ENCODE measurements around the gene LRP1. TPM values are rescaled to one million over a fixed set of nuclear protein-coding genes. Genes with fewer than 3 reads are reported as not detected.

The LRP1 gene
- total RNA-seq, 1 donor from 2014 or later = 954 TPM

DNA sequence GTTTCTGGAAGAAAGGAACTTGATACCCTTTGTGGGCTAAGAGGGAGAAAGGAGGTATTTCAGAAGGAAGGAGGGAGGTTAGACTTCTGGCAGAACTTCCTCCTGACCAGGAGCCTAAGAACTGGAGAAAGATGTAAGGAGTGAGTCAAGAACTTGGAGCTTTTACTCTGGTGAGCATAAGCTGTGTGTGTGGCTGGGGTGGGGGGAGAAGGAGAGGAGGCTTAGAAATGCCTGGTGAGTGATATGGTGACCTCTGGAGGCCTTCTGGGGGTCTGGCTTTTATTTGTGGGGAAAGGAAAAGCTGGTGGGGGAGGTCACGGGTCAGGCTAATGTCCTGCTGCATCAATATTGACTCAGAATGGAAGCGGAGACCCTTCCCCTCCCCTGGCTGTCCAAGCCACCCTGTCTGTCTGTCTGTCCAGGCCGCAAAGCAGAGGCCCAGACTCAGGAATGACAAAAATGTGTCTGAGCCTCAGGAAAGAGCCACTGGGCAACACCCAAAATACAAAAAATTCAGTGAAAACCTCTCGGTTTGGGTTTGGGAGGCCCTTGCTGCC is 4.8 kb downstream of the LRP1 start:
- no peak for DNase-seq (ENCODE audit: low spot score)

DNA sequence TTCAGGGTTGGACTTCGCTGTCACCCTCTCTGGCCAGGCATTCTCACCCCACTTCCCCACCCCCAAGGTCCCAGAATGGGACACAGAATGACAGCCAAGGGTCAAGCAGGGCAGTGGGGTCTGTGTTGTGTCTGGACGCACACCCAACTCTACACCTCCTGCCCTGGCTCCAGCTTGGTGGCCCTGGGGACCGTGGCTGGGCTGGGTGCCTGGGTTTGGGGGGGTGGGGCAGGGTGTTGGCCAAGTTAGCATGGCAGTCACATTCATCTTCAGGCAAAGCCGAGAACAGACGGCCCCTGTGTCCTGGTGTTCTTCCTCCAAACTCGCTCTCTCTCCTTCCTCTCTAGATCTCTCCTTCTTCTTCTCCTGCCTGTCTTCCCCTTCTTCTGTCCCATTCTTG is 5.6 kb downstream of the LRP1 start:
- no peak for DNase-seq (ENCODE audit: low spot score)

DNA sequence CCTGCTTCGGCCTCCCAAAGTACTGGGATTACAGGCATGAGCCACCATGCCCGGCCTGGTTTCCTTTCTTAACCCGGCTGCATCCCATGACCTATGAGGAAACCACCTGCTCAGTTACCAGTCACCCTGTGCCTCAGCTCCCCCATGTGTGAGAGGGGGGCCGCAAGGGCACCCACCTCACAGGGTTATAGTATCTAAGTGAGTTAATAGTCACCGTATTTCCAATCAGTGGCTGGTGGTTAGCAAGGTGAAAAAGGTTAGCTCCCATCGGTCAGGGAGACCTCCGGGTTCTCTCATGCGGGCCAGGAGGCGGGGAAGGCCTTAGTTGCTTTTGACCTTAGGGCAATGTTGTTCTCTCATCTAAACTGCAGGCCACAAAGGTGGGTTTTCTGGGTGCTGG is 6.7 kb downstream of the LRP1 start:
- DNase-seq (ENCODE audit: low spot score) = no peak

DNA sequence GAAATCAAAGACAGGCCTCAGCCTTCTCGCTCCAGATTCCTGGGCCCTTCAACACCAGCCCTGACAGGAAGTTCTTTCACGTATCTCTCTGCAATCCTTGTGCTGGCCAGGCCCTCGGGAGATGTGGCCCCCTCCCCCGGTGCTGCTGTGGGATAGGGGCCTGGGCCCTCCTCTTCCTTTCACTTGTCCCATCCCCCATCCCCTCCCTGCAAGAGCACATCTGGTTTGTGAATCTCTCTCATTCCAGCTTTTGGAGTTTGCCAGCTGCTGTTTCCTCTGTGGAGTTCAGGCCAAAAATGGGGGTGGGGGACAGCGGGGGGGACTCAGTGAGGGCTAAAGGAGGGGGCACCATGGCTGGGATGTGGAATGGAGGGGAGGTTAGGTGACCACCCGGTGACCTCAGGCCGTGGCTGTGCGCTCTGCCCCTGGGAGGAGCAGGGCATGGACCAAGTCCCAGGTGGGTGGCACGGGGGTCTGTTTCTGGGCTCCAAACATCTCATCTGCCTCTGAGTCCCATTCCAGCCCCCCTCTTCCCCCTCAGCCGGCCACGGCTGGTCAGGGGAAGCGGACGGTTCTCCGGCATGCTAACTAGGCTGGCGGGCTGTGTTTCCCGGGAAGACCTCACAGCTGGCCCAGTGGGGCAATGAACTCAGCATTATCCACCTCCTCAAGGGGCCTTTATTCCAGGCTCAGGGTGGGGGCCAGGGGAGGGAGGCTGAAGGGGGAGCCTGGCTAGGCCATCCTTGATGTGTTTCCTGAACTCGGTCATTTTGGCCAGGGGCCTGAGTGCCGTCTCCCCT is 7.4 kb downstream of the LRP1 start:
- DNase-seq (ENCODE audit: low spot score) = no peak

DNA sequence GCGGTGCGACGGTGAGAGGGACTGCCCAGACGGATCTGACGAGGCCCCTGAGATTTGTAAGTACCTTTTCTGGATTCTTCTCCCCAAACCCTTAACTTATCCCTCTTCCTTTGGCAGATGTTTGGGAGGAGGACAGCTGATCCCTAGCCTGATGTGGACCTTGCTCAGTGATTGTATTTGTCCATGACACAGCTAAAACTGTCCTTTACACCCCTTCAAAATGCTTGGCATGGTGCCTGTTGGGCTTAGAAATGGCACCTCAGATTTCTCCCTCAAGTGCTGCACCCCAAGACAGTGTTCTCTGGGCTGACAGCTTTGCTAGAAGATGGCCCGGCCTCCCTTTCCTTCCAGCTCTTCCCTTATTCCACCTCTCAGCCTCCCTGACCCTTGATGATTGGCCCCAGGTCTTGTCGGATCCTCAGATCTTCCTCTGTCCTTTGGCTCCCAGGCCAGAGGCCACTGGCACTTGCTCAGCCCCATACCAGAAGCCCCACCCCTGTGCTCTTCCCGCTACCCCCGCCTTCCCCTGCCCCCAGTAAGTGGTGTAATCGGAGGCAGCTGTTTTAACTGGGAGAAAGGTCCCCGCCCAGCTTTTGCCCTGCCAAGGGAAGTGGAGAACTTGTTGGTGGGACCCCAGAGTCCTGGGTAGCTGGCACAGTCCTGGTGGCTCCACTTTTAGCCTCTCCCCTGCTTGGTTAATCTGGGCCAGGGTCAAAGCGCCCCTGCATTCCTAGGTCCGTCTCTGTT is 10.4 kb downstream of the LRP1 start:
- no peak for DNase-seq (ENCODE audit: low spot score)

DNA sequence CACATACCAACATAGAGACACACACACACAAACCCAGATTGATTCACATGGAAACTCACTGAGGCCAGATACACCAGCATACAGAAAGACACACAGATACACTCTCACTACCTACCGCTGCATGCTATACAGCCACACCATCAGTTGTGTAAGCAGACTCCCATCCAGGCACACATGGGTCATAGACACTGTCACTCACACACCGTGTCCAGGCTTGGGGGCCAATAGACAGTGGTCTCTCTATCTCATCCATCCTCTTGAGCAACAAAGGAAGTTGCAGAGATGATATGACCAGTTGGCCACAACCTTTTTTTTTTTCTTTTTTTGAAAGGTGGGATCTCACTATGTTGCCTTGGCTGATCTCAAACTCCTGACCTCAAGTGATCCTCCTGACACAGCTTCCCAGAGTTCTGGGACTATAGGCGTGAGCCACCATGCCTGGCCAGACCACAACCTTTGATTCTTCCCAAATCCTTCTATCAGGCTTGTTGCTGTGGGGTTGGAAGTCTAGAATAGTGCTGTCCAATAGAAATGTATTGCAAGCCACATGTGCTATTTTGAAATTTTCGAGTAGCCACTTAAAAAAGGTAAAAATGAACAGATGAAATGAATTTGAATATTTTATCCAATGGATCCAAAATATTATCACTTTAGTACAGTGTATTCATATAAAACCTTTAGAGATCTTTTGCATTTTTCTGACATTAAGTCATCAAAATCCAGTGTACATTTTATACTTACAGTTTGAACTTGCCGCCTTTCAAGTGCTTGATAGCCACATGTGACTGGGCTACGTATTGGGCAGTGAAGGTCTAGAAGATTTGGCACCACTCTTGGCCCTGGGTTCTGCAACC is 11.7 kb downstream of the LRP1 start:
- DNase-seq (ENCODE audit: low spot score) = no peak

DNA sequence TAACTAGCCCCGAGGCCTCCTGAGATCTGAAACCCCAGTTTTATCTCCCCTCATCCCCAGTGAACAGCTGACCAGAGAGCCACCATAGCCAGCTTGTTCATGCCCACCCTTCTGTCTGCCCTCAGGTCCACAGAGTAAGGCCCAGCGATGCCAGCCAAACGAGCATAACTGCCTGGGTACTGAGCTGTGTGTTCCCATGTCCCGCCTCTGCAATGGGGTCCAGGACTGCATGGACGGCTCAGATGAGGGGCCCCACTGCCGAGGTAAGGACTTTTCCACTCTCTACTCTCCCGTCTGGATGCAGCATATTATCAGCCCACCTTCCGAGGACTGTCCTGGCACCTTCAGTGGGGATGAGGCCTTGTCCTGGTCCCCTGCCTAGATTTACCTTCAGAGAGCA is 13.0 kb downstream of the LRP1 start:
- DNase-seq (ENCODE audit: low spot score) = no peak

DNA sequence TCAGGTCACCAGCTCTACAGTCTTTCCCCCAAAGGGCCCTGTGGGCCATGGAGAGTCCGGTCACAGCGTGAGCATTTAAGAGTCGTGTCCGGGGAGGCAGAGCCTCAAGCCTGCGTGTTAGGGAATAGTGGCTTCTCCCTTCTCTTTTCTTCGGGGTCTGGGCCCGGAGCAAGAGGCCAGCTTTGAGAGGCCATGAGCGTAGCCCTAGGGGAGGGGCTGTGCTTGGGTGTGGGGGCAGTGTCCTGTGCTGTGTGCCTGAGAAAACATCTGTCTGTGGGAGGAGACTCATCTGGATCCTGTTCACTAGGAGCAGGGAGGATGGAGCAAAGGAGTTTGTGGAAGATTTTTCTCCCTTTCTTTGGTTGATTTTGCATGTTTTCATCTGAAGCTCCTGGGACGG is 13.8 kb downstream of the LRP1 start:
- no peak for DNase-seq (ENCODE audit: low spot score)

DNA sequence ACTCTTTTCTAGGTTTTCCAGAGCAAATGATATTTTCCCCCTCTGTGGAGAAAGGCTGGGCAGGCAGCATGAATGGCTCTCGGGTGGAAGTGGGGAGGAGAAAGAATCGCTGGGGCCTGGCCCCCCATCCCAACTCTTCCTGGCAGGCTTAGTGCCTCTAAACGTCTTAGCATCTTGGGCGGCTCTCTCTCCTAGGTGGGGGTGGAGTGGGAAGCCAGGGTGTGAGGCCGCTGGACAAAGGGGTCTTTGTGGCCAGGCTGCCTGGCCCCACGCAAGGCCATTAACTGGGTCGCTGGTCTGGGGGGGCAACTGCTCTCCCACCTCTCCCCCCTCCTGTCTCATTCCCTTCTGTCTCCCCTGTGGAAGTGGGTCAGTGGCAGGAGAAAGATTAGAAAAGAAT is 14.4 kb downstream of the LRP1 start:
- DNase-seq (ENCODE audit: low spot score) = no peak

DNA sequence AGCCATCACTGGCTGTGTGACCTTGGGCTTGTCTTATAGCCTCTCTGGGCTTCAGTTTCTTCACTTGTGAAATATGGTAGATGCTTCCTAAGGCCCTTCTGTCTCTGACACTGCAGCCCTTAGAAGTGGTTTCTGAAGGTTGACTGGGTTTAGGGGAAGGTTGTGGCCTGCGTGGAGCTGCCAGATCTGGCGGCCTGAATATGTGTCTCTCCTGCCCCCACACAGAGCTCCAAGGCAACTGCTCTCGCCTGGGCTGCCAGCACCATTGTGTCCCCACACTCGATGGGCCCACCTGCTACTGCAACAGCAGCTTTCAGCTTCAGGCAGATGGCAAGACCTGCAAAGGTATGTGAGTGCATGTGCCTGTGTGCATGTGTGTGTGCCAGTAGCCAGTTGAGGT is 15.2 kb downstream of the LRP1 start:
- no peak for DNase-seq (ENCODE audit: low spot score)

DNA sequence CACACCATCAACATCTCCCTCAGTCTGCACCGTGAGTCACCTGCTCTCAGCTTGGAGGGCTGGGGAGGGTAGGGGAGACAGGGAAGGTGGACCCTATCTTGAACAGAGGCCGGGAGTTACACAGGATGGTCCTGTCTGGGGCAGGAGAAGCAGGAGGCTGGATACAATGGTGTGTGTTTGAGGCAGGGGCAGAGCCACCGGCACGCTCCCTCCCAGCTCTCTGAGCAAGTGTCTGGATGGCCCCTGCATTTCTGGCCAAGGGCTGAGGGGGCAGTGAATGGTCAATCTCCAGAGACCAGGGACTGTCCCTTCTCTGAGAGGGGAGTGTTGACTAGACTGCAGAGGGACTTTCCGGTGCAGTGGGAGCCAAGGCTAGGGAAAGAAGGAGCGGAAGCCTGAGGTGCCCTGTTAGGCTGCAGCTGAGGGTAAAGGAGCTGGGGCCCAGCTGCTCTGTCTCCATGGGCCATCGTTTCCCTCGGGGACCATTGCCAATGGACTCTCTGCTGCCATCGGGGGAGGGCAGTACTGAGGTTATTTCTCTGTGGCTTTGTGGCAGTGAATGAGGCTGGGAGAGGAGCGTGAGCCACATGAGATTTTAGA is 17.3 kb downstream of the LRP1 start:
- DNase-seq (ENCODE audit: low spot score) = no peak

DNA sequence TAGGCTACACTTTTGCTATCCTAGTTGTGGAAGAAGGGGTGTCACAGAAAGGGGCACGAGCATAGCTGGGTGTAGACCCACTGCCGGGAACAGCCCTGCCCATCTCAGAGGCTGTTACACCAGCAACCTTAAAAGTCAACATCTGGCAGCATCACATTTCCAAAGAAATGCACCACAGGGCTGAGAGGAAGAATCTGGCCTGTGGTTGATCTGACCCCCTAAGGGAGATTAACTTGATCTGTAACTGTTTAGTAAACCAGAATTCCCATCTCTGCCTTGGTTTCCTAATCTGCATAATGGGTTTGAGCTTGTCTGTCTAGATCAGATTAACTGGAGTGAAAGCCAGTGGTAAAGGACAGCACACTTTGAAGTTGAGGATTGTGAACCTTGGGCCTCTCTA is 17.8 kb downstream of the LRP1 start:
- no peak for DNase-seq (ENCODE audit: low spot score)

DNA sequence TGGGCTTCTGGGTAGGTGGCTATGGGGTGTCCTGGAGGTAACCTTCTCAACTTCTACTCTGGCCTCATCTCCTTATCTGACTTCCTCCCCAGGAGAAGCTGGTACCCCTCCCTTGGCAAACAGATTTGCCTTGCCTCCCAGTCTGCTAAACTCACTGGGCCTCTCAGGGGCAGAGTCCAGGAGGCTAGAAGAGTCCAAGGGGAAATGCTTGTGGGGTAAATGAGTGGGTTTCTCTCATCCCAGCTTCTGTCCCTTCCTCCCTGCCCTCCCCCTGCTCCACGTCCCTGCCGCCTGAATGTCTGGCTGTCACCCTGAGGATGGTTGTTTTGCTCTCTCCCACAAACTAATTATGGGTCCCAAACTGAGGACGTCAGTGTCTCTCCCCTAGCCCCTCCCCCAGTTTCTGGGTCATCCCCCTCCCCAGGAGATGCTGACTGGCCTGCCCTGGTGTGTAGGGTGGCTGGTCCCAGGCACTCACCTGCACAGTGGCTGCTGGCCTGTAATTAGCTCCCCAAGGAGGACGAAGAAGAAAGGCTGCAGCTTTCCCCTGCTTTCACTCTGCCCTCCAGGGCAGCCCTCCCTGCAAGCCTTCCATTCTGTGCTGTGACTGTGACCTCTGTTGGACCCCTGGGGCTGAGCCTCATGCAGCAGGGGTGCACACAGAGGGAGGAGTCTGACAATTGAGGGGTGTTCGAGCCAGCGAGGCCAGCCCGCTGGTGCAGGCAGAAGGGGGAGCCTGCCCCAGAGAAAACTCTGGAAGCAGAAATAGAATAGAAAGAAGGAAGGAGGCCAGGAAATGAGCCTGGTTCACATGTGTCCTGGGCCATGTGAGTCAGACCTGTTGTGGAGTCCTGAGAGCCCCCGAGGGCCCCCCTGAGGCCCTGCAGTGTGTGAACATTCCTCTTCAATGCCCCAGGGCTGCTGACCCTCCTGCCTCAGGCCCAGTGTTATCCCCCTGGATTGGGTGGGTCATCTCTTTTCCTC is 19.0 kb downstream of the LRP1 start, which contains the start of gene LRP1-AS:
Gene LRP1-AS, minus strand, starts transcription at position 659 of the 984 bp plus-strand sequence.
- DNase-seq (ENCODE audit: low spot score) = no peak

DNA sequence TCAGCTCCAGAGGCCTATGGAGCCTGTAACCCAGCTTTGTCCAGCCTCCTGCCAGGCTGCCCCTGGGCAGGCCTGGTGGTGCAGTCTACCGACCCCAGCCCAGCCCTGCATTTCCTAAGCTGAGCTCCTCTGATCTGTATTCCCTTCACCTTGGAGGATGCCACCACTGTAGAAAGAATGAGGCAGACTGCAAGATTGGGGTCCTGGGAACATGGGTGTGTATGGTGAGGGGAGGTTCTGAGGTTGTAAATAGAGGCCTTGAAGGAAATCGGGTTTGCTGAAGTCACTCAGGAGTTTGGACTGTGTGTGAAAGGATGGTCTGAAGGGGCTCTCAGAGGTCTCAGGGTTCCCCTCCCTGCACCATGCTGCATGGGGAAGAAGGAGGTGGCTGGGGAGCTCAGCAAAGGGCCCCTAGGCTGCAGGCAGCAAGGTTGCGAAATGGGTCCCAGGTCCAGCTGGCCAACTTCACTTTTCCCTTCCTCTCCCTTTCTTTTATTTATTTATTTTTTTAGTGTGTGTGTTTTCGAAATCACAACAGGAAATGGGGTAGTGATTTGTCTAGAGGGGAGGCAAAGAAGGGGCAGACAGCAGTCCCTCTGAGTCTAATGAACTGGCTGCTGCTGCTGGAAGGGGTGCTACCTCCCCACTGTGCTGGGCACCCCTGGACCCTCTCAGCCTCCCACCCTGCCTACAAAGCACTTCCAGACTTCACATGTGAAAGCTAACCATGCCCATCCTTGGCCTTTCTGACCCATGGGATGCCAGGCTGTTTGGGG is 20.4 kb downstream of the LRP1 start:
- no peak for DNase-seq (ENCODE audit: low spot score)

DNA sequence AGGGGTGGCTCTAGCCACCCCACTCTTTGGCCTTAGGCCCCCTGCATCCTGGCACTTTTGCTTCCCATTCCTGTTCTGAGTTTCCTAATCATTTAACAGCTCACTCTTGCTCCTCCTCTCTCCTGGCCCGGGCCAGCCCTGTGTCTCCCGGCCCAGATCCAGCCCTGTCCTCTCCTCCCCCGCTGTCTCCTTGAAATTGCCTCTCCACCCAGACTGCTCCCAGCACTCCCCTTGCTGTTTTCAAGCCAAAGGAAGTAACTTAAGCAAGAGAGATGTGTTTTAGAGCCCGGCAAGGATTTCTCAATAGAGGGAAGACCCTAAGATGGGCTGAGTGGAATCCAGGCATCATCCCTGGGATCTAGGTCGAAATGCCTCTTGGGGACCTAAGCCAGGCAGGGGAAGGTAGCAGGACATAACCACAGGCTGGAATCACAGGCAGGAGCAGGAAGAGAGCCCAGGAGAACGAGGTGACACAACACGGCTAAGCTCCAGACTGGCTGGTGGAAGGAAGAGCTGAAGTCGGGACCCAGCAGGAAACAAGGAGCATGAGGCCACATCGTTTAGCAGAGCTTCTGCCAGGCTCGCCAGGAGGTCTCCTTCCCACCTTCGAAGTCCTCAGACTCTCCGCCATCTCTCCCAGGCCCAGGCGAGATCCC is 21.1 kb downstream of the LRP1 start:
- DNase-seq (ENCODE audit: low spot score) = no peak

DNA sequence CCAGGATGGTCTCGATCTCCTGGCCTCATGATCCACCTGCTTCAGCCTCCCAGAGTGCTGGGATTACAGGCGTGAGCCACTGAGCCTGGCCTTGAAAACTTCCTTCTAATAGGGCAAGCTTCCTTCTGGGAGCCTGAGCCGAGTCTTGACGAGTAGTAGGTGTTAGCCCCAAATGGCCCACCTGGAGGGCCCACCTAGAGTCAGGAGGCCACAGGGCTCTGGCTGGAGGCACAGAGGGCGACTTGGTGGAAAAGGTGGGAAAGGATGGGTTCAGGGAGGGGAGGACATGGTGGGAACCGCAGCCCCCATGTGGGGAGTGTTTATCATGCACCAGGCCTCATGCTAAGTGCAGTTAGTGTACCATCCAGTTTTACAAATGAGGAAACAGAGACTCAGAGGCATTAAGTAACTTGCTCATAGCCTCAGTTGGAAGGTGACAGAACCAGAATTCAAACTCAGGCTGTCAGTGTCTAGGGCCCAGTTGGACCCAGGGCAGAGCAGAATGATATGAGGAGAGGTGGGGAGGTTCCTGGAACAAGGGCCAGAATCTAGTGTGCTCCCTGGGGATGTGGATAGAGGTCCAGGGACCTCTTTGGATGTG is 22.2 kb downstream of the LRP1 start:
- no peak for DNase-seq (ENCODE audit: low spot score)

DNA sequence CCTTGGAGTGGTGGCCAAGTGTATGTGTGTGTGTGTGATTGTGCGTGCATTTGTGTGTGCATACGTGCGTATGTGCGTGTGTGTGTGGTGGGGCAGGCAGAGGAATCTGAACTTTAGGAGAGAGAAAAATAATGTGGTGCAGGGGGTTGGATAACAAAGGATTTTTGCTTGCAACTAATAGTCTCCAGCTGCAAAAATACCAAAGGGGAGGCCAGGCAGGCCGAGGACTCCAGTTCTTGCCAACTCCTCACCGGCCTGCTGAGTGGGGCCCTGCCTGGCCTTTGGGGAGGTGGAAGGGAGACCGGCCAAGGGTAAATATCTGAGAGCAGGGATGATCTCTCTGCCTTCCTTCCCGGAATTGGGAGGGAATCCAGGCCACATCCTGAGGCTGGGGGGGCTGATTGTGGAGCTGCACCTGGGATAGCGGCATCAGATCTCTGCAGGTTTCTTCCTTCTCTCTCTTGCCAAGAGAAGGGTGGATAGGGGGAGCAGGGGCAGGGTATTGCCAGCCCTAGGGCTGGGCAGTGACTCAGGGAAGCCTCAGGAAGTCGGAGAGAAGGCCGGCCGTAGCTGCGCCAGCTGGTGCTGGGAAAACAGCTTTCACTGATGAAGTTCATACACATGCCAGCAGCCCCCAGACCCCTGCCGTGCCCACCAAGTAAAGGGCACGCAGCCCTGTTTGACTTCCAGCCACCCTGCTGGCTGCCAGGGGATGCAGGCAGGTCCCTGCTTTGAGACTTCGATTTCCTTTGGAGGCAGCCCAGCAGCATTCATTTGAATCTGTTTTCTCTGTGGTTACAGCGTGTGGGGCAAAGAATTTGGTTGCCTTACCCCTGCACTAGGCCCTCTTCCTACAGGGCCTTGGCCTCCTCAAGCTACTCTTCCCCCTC is 23.7 kb downstream of the LRP1 start:
- DNase-seq (ENCODE audit: low spot score) = no peak
